Mesothelial cell of epicardium (in vitro differentiated cells): ENCODE measurements around the gene SLC7A5. TPM values are rescaled to one million over a fixed set of nuclear protein-coding genes. Genes with fewer than 3 reads are reported as not detected.
"Not testable (repeated sequence)": the region's sequence is repeated elsewhere in the genome, so short reads cannot be mapped to it uniquely, and the experiment has no call there.

ENCODE experiments used
- DNase-seq, 2 experiments: peaks; one replicate each; pipeline ENCODE4 v3.0.0; 2021; ENCODE audit warnings: low spot score in 2 of 2; ENCODE audit not compliant: unreplicated experiment in 2 of 2
- H3K27ac Mint-ChIP-seq: 2 replicates; pipeline ENCODE4 v1.8.0; 2021; ENCODE audit warnings: mixed read lengths
- H3K27me3 Mint-ChIP-seq: 2 replicates; pipeline ENCODE4 v1.8.0; 2021; ENCODE audit warnings: low read depth, mixed read lengths
- H3K36me3 Mint-ChIP-seq: 2 replicates; pipeline ENCODE4 v1.8.0; 2021; ENCODE audit warnings: mixed read lengths
- H3K4me1 Mint-ChIP-seq: 2 replicates; pipeline ENCODE4 v1.8.0; 2021; ENCODE audit warnings: mixed read lengths
- H3K4me3 Mint-ChIP-seq: 2 replicates; pipeline ENCODE4 v1.8.0; 2021; ENCODE audit warnings: mild to moderate bottlenecking, moderate library complexity, mixed read lengths
- H3K9me3 Mint-ChIP-seq: 2 replicates; pipeline ENCODE4 v1.8.0; 2021; ENCODE audit warnings: mixed read lengths
- total RNA-seq: library from RNA; stranded (reverse); gene quantifications from 3 replicates; pipeline ENCODE4 v1.2.1, GENCODE V29; 2021
- TF ChIP-seq, protein P1 (sequence below): fragments of 200-600 bp; sonication (generic); IDR thresholded peaks from one replicate; pipeline ENCODE4 v1.5.0; 2021; ENCODE audit warnings: antibody characterized with exemption; ENCODE audit not compliant: unreplicated experiment

SLC7A5 gene
- total RNA-seq, 1 donor from 2014 or later = 70.0 TPM

DNA sequence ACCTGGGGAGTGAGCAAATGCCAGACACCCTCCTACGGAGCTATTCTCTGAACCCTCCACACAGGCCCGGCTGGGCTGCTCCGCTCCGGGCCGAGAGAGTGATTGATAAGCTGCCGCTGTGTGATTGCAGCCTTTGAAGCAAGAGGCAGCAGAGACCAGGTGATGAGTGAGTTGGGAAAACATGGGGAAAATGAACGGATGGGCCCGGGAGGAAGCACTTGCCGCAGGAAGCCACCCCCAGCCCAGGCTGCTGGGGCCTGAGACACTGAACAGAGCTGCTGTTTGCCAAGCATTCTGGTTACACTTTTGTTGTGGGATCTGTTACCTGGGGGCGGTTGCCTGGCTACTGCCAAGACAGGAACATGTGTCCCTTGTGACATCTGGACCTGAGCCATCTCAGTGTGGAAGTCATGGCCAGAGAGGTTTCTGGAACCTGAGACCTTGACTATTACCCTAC is 57.1 kb downstream of the SLC7A5 start:
- no peak overlapping the region for H3K4me3 Mint-ChIP-seq
- peaks cover 2% of the 10 kb centered on the region for H3K27me3 Mint-ChIP-seq
- H3K4me1 Mint-ChIP-seq = peaks cover 12% of the 10 kb centered on the region
- TF ChIP-seq, protein P1, sequence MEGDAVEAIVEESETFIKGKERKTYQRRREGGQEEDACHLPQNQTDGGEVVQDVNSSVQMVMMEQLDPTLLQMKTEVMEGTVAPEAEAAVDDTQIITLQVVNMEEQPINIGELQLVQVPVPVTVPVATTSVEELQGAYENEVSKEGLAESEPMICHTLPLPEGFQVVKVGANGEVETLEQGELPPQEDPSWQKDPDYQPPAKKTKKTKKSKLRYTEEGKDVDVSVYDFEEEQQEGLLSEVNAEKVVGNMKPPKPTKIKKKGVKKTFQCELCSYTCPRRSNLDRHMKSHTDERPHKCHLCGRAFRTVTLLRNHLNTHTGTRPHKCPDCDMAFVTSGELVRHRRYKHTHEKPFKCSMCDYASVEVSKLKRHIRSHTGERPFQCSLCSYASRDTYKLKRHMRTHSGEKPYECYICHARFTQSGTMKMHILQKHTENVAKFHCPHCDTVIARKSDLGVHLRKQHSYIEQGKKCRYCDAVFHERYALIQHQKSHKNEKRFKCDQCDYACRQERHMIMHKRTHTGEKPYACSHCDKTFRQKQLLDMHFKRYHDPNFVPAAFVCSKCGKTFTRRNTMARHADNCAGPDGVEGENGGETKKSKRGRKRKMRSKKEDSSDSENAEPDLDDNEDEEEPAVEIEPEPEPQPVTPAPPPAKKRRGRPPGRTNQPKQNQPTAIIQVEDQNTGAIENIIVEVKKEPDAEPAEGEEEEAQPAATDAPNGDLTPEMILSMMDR = no peak
- DNase-seq = no peak
- no peaks in the 10 kb centered on the region for H3K36me3 Mint-ChIP-seq
- no peaks in the 10 kb centered on the region for H3K9me3 Mint-ChIP-seq
- peak overlapping the region; percentile 13 for H3K27ac Mint-ChIP-seq

DNA sequence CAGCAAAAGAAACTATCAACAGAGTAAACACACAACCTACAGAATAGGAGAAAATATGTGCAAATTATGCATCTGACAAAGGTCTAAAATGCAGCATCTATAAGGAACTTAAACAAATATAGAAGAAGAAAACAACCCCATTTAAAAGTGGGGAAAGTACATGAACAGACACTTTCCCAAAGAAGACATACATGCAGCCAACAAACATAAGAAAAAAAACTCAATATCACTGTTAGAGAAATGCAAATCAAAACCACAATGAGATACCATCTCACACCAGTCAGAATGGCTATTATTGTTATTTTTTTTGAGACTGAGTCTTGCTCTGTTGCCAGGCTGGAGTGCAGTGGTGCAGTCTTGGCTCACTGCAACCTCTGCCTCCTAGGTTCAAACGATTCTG is 57.9 kb downstream of the SLC7A5 start:
- not testable (repeated sequence) for H3K27ac Mint-ChIP-seq, H3K4me3 Mint-ChIP-seq, H3K9me3 Mint-ChIP-seq, H3K36me3 Mint-ChIP-seq, H3K27me3 Mint-ChIP-seq, DNase-seq
- peaks cover 19% of the 10 kb centered on the region for H3K4me1 Mint-ChIP-seq

DNA sequence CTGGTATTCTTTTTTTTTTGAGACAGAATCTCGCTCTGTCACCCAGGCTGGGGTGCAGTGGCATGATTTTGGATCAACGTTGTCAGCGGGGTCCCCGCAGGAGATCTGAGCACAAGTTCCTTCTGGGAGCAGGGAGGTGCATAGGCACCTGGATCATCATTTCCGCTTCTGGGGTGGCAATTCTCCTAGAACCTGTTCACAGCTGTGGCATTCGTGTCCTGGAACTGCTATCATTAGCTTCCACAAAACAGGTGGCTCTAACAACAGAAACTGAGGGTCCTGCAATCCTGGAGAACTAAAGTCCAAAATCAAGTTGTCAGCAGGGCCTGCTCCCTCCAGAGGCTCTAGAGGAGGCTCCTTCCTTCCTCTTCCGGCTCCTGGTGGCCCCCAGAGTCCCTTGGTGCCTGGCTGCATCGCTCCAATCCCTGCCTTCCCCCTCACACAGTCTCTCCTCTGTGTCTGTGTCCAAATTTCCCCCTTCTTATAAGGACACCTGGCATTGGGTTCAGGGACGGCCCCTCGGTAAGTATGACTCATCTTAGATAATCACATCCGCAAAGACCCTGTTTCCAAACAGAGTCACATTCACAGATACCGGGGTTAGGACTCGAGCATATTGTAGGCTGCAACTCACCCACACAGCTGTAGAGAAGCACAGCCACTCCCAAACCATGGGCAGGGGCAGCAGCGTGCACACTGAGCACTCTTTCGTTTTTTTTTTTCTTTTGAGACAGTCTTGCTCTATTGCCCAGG is 60.0 kb downstream of the SLC7A5 start:
- Mint-ChIP-seq H3K27me3 (peaks cover 2% of the 10 kb centered on the region), H3K27ac (no peak overlapping the region), H3K4me3 (no peak overlapping the region), H3K36me3 (no peaks in the 10 kb centered on the region), H3K4me1 (peaks cover 26% of the 10 kb centered on the region), H3K9me3 (no peaks in the 10 kb centered on the region)
- TF ChIP-seq, protein P1 = no peak
- no peak for DNase-seq

DNA sequence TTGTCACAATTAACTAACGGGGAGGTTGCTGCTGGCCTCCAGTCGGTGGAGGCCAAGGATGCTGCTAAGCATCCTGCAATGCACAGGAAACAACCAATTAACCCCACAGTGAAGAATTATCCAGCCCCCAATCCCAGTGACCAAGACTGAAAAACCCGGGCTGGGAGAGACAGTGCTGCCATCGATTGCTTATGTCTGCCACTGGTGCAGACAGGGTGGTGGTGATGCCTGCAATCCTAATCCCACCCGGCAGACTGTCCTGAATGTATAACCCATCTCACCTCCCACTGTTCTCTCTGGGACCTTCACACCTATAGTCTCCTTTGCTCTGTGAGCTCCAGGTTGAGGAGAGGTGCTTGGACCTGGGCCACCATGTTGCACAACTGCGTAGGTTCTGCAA is 61.2 kb downstream of the SLC7A5 start:
- Mint-ChIP-seq H3K27me3 (peaks cover 2% of the 10 kb centered on the region), H3K4me3 (no peak overlapping the region), H3K27ac (no peak overlapping the region), H3K4me1 (peaks cover 26% of the 10 kb centered on the region), H3K9me3 (no peaks in the 10 kb centered on the region), H3K36me3 (no peaks in the 10 kb centered on the region)
- DNase-seq = no peak
- TF ChIP-seq, protein P1 = no peak

DNA sequence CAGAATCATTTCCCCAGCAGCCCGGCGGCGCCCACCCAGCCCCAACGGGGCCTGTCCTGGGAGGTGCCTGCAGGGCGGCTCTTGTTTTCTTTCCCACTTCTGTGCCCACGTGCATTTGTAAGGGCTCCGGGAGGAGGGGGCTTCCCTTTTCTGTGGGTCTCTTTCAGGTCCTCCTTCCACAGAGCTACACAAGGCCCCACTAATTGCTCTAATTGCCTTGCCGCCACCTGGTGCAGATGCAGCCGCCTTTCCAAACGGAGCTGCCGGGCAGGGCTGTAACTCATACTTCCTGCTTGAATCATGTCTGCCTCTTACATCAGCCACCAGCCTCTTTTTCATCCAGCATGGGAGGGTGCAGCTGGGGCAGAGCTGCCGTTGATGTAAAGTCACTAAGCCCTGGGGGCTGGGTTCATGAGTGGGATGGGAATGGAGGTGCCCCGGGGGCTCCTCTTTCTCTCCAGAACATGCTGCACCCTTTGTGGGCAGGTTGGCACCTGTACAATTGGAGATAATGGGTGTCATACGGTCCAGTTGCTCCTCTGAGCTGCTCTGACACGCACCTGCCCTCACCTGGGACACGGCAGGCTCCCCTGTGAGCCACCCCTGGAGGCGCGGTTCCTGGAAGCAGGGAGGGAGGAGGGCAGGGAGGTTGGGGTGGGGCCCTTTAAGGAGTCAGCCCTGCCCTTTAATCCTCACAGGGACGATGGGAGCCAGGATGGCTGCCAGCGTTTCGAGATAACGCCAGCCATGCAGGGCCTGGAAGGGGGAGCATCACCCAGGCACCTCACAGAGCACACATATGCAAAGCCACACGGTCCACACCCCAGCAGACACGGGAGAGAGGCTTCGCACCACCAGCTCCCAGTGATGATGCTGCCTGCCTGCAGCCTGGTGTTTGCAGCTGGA is 62.4 kb downstream of the SLC7A5 start:
- peaks cover 19% of the 10 kb centered on the region for H3K4me1 Mint-ChIP-seq
- peak overlapping the region; percentile 88 for H3K27ac Mint-ChIP-seq
- peaks cover 2% of the 10 kb centered on the region for H3K27me3 Mint-ChIP-seq
- TF ChIP-seq, protein P1 = no peak
- DNase-seq = no peak
- peak overlapping the region; percentile 71 for H3K4me3 Mint-ChIP-seq
- no peaks in the 10 kb centered on the region for H3K36me3 Mint-ChIP-seq
- no peaks in the 10 kb centered on the region for H3K9me3 Mint-ChIP-seq

DNA sequence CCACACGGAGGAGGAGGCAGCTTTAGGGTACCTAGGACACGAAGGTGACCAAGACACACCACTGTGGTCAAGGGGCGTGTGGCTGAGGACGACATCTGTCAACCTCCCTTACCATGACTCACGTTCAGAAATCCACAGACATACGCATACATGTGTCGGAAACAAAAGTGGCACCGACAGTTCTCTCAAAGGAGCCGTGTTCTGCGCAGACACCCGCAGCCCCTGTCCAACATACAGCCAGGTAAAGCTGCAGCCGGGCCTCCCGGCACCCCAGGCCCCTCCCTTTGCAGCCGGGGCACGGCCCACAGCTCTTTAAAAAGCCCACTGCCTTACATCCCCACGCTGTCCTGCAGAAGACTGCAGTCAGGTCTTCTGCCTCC is 63.1 kb downstream of the SLC7A5 start:
- TF ChIP-seq, protein P1 = no peak
- DNase-seq = no peak
- Mint-ChIP-seq H3K4me1 (peaks cover 15% of the 10 kb centered on the region), H3K36me3 (no peaks in the 10 kb centered on the region), H3K4me3 (peak overlapping the region; percentile 71), H3K27ac (peak overlapping the region; percentile 88), H3K9me3 (no peaks in the 10 kb centered on the region), H3K27me3 (peaks cover 2% of the 10 kb centered on the region)
